ENCODE results near the gene SARDH.

The SARDH gene

DNA sequence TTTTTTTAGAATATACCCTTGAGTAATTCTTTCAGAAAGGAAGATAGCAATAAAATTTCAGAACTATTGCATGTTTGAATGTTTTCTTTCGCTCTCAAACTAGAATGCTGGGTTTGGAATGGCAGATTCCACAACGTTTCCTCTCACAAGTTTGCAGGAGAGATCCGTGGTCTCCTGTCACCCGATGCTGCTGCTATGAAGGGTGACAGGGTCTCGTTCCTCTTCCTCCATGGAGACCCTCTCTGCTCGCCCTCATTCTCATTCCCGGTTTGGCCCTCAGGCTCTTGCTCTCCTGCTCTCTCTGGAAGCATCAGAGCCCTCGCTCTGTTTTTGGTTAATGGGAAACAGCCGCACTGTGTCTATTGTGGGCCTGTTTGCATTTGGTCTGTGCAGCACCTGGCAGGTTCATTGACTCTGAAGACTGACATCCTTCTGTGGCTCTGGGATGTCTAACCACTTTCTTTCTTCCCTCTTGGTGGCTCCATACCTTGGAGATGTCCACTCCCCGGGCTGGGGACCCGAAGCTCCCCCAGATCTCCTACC is 116.4 kb downstream of the SARDH start:
- DNase-seq, result no peak

DNA sequence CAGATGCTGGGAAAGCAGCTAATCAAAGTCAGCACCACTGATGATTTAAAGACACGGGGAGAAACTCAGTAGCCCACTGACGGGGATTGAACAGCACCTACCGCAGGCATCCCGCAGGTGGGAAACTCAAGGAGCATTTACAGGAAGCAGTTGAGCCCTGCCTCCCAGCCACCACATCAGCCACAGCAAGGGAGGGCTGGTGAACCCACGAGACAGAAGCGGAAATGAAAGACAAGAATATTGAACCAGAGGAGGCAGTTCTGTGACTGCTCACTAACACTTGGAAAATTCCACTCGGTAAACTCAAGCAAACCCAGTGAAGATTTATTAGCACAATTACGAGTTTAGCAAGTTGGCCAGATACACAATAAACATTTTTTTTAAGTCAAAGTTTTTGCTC is 118.4 kb downstream of the SARDH start:
- no peak for DNase-seq

DNA sequence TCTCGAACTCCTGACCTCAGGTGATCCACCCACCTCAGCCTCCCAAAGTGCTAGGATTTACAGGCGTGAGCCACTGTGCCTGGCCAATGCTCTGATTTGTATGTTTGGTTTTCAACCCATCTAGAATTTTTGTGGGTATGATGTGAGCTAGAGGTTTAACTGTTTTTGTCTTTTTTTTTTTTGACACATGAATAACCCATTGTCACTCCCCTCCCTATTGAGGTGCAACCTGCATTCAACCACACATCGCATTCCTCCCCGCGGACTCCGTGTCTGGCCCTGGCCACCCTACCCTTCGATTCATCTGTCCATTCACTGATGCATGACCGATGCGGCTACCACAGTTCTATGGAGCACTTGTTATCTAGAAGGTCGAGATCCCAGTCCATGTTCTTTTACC is 119.4 kb downstream of the SARDH start:
- no peak for DNase-seq

DNA sequence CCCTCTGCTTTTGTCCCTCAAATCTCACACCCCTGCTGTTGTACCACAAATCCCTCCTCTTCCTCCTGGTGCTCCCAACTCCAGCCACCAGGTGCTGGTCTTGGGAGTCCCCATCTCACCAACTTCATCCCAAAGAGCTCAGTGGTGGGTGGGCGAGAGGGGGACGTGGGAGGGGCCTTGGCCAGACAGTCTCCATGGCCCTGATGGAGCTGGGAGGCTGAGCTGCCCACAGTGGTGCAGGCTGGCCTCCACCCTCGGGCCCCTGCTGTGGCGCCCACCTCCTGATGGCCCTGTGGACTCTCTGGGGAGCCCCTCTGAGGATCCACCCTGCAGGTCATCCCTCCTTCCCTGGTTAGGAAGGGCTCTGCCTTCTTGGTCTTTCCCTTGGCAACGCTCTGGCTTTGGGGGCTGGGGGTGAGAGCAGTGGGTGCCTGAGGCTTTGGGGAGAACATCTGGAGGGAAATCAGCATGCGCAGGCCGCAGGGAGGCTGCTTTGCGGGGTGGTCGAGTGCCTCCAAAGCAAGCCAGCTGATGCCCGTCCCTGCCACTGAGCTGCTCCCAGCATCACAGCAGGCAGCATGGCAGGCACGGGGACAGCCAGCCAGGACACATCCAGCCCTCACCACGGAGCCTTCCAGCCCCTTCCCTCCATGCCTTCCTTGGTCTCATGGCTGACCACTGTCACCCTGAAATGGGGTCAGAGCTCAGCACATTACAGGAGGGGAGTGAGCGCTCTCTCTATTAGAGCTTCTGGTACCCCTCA is 121.3 kb downstream of the SARDH start:
- no peak for DNase-seq

DNA sequence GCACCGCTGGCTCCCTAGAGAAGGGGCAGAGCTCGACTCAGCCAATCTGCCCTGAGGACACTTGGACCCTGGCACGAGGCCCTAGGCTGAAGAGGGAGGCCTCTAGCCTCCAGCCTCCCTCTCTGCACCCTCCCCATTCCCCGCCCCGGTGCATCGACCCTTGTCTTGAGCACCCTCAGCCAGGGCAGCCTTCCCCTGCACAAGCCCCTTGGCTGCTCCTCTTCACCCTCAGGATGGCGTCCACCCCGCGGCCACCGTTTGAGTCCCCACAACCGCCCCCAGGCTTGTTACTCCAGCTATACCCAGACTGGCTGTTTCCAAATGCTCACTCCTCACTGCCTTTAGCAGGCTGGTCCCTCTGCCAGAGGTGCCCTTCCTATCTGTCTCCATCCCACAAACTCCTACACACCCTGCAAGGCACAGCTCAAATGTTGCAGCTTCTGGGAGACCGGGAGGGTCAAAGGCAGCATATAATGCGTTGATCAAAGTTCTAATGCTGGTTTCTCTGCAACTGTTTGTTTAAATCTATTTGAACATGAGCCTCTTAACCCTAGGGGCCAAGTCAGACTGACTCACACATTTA is 122.5 kb downstream of the SARDH start:
- DNase-seq, result no peak

DNA sequence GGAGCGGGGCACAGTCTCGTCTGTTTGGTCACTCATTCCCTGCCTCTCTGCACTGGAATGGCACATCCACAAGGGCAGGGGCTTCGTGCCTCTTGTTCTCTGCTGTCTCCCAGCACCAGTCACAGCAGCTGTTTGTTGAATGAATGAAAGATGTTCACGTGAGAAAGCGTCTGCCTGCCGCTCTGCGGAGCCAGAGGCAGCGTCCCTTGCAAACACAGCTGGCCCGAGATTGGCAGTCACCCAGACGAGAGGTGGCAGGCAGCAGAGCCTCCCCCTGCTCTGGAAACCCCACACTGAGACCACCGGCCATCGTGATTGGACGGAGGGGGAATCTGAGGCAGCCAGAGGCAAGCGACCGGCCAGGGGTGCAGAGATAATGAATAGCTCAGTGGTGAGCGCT is 123.0 kb downstream of the SARDH start:
- DNase-seq, result no peak

DNA sequence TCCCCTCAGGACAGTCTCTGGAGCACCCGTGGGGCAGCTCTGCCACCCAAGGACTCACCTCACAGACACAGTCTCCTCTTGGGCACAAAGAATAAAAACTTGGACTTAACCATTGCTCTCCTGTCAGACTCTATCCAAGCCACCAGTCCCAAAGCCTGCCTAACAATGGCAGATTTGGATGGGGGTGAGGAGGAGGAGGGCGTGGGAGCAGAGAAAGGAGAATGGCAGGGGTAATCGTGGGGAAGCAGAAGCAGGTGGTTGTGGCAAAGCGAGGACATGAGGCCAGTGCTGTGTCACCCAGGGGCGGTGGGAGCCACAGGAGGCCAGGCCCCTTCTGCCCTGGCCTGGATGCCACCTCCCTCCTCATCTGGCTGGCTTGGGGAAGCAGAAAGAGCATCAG is 123.5 kb downstream of the SARDH start:
- DNase-seq, result no peak

DNA sequence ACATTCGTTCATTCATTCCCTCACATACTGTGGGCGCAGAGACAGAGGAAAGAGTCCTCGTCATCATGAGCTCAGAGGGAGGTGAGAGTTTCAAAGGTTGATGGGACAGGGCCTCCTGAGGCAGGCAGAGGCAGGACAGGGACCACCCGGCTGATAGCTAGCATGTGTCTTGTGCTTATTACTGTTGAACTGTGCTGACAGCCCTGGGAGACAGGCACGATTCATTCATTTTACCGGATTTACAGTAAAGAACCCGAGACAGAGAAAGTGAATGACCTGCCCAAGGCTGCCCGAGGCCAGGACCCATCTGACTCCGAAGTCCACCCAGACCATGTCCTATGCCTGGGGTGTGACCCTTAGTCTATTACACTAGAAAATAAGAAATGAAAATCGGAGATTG is 124.1 kb downstream of the SARDH start:
- DNase-seq, result no peak

Data from amniotic stem cell (primary cell).